Fibroblast of mammary gland (primary cell): ENCODE measurements around the gene DR1.

Experiments used
- DNase-seq: peaks from one replicate; pipeline ENCODE4 v3.0.0-alpha.2; 2010; ENCODE audit warnings: low read depth
- H3K4me3 ChIP-seq: 2 replicates; pipeline ENCODE4 v1.5.1; 2011; ENCODE audit warnings: low read depth, mild to moderate bottlenecking, low read length, moderate library complexity; ENCODE audit not compliant: control insufficient read depth
- CTCF ChIP-seq: conservative IDR thresholded peaks from 2 replicates; pipeline ENCODE4 v1.5.1; 2011; ENCODE audit warnings: low read depth, low read length, inconsistent platforms; ENCODE audit not compliant: control insufficient read depth, insufficient read depth

The DR1 gene

DNA sequence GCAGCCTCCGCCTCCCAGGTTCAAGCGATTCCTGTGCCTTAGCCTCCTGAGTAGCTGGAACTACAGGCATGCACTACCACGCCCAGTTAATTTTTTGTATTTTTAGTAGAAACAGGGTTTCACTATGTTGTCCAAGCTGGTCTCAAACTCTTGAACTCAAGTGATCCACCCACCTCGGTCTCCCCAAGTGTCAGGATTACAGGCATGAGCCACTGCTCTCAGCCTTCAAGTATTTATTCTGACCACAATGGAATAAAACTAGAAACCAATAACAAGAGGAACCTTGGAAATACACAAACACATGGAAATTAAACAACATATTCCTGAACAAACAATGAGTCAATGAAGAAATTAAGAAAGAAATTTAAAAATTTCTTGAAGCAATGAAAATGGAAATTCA is 32.7 kb upstream of the DR1 start:
- no peak overlapping the region for H3K4me3 ChIP-seq
- DNase-seq: peak; percentile 7
- TF ChIP-seq CTCF: no peak

GRCh38 chr1:93317207-93317606 is 28.5 kb upstream of the DR1 start:
- H3K4me3 ChIP-seq: no peak overlapping the region
- no peak for TF ChIP-seq CTCF
- DNase-seq: no peak

DNA sequence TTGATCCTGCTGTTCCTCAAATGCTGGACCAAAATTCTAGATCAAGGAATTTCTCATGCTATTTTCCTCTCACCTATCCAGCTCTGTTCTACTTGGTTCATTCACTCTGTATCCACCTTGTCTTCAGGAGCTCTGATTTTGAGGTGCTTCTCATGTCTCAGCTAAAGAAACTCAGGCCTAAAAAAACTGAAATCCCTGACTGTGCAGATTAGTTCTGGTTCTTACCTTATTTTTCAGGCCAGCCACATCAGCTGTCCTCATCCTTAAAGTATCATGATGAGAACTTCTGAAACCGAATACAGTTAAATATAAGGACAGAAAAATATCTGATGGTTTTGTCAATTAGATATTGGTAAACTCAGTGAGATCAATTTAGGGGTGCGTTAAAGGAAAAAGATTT is 27.8 kb upstream of the DR1 start:
- DNase-seq: no peak
- H3K4me3 ChIP-seq: no peak overlapping the region
- TF ChIP-seq CTCF: no peak

DNA sequence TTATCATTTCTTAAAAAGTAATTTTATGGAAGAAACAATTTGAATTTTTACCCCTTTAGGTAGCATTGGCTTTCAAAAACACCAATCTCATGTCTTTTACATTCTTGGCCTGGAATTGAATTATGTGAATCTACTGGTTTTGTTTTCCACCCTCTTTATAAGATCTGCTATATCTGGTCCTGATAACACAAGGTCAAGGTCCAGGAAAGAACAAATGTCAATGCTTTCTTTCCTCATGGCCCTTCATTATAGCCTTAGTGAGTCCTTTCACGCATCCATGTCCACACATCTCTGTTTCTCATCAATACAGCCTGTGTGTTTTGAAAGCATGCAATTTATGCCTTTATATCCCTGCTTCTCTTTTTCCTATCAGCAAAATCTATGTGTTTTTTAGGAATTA is 24.0 kb upstream of the DR1 start:
- no peak for TF ChIP-seq CTCF
- DNase-seq: no peak
- no peak overlapping the region for H3K4me3 ChIP-seq

GRCh38 chr1:93322349-93322748 is 23.4 kb upstream of the DR1 start:
- H3K4me3 ChIP-seq: no peak overlapping the region
- no peak for TF ChIP-seq CTCF
- no peak for DNase-seq

DNA sequence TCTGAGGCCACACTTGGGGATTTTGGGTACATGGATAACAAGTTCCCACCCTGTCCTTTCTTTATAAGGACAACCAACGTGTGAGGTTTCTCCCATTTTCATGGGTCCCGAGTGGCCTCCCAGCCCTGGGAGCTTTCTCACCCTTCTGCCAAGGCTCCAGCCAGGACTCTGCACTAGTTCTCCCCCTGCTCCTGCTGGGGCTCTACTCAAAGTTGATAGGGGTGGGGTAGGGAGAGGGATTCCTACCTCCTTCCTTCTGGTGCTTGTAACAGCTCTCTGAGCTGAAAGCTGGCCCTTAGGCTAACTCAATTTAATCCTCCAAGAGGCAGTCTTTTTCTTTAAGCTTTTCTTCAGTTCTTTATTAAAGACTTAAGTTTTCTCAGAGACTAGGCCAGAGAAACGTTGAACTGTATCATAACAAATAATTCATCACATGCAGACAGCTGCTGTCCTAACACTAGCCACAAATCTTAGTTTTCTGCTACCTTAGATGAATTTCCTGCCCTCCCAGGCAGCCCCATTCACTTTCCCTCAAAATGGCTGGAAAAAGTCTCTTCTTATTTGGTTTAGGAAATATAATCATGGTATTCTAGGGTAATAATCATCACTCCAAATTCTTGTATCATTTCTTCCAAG is 22.4 kb upstream of the DR1 start:
- DNase-seq: no peak

More for the DNA sequence above, 22.4 kb upstream of the DR1 start:
- H3K4me3 ChIP-seq: no peak overlapping the region
- TF ChIP-seq CTCF: no peak
